ENCODE results near the gene METTL14.

Gene METTL14

DNA sequence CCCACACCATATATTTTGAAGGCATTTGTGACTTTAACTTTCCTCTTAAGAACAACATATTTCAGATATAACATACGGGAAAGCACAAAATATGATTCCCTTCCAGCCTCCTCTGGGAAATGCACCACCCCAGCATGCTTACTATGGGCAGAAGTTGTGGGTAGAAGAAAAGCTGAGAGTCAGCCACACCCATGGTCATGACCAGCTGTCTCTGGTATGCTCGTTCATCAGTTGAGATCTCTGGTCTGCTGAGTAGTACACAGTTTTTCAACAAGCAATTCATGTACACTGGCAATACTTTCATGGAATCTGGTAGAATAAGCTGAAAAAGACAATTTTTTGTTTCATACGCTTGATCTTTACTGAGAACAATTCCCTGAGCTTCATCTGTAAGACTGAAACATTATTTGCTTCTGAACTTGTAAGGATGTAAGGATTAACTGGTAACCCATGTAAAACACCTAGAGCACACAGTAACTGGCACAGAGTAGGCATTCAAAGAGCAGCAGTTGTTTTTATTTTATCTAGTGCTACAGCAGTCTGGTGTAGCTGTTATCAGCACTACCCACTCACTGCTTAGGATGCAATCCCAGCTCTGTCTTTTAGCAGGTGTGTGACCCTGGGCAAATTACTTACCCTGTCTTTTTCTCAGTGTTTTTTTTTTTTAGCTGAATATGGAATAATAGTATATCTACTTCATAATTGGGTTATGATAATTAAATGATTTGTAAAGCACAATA, 47.6 kb downstream of the METTL14 start:
- Histone ChIP-seq H2AFZ (ENCODE audit: low read length) (no peak overlapping the region), H3K27me3 (replicated peaks; ENCODE audit: insufficient read depth, low read length) (no peaks in the 10 kb centered on the region), H3K4me1 (ENCODE audit: low read length) (peaks cover 16% of the 10 kb centered on the region), H3F3A (ENCODE audit: insufficient read depth, low read length) (peaks cover 5% of the 10 kb centered on the region; the same call in 1 of the 2 replicates), H3K4me3 (ENCODE audit: low read length) (no peak overlapping the region), H3K36me3 (replicated peaks; ENCODE audit: insufficient read depth, low read length) (peaks cover 5% of the 10 kb centered on the region; the same call in 1 of the 2 replicates), H3K4me2 (ENCODE audit: low read depth, low read length) (no peak overlapping the region), H3K9me2 (replicated peaks; ENCODE audit: insufficient read depth, low read length) (no peaks in the 10 kb centered on the region), H3K9ac (ENCODE audit: low read length) (no peak overlapping the region), H3K79me2 (ENCODE audit: low read length) (no peaks in the 10 kb centered on the region), H3K27ac (ENCODE audit: low read length) (no peak overlapping the region), H3K9me3 (replicated peaks; ENCODE audit: insufficient read depth, low read length) (no peaks in the 10 kb centered on the region), H4K20me1 (ENCODE audit: insufficient read depth, low read length) (no peaks in the 10 kb centered on the region)
- DNase-seq: no peak
- TF ChIP-seq, protein P1, sequence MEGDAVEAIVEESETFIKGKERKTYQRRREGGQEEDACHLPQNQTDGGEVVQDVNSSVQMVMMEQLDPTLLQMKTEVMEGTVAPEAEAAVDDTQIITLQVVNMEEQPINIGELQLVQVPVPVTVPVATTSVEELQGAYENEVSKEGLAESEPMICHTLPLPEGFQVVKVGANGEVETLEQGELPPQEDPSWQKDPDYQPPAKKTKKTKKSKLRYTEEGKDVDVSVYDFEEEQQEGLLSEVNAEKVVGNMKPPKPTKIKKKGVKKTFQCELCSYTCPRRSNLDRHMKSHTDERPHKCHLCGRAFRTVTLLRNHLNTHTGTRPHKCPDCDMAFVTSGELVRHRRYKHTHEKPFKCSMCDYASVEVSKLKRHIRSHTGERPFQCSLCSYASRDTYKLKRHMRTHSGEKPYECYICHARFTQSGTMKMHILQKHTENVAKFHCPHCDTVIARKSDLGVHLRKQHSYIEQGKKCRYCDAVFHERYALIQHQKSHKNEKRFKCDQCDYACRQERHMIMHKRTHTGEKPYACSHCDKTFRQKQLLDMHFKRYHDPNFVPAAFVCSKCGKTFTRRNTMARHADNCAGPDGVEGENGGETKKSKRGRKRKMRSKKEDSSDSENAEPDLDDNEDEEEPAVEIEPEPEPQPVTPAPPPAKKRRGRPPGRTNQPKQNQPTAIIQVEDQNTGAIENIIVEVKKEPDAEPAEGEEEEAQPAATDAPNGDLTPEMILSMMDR (IDR thresholded peaks at IDR 0.05; ENCODE audit: low read length): no peak
- TF ChIP-seq EZH2 (optimal IDR thresholded peaks at IDR 0.05; ENCODE audit: low read depth, low read length): no peak
- TF ChIP-seq EZH2phosphoT487 (IDR thresholded peaks at IDR 0.05; ENCODE audit: low read length): no peak

DNA sequence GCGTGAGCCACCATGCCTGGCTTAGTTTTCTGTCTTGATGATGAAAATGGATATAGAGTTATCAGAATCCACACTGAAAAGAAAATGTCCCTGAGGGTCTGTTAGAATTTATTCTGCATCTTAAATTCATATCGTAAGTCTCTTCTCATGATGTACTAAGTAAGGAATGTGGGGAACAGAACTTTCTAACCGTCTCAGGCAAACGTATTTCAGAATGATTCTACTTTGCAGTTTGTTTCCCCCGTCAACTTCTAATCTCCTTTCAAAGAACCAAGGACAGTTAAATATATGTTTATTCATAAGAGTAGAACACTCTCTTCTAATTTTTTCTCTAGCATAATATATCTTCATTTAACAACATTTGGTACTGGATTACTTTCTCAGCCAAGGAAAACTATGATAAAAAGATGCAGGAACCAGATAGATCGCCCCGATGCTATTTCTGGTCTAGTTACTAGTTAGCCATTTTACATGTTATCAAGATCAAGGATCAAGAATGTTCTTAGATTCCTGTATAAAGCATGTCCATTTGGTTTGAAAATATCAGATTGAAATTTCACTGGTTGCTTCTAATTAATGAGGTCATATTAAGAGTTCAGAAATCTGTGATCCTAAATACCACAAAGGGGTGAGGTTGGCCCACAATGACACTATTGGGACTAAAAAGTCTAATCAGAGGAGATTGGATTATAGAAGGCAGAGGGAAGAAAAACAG, 49.5 kb downstream of the METTL14 start:
- Histone ChIP-seq H3F3A (ENCODE audit: insufficient read depth, low read length) (peaks cover 5% of the 10 kb centered on the region; the same call in 1 of the 2 replicates), H3K79me2 (ENCODE audit: low read length) (no peaks in the 10 kb centered on the region), H3K9me3 (replicated peaks; ENCODE audit: insufficient read depth, low read length) (no peaks in the 10 kb centered on the region), H3K27ac (ENCODE audit: low read length) (no peak overlapping the region), H3K9ac (ENCODE audit: low read length) (no peak overlapping the region), H2AFZ (ENCODE audit: low read length) (no peak overlapping the region), H3K36me3 (replicated peaks; ENCODE audit: insufficient read depth, low read length) (peaks cover 5% of the 10 kb centered on the region; the same call in 1 of the 2 replicates), H4K20me1 (ENCODE audit: insufficient read depth, low read length) (no peaks in the 10 kb centered on the region), H3K4me1 (ENCODE audit: low read length) (peaks cover 14% of the 10 kb centered on the region), H3K4me3 (ENCODE audit: low read length) (no peak overlapping the region), H3K9me2 (replicated peaks; ENCODE audit: insufficient read depth, low read length) (no peaks in the 10 kb centered on the region), H3K4me2 (ENCODE audit: low read depth, low read length) (no peak overlapping the region), H3K27me3 (replicated peaks; ENCODE audit: insufficient read depth, low read length) (no peaks in the 10 kb centered on the region)
- no peak for DNase-seq
- TF ChIP-seq EZH2phosphoT487 (IDR thresholded peaks at IDR 0.05; ENCODE audit: low read length) (no peak), EZH2 (optimal IDR thresholded peaks at IDR 0.05; ENCODE audit: low read depth, low read length) (no peak)
- TF ChIP-seq, protein P1 (IDR thresholded peaks at IDR 0.05; ENCODE audit: low read length): no peak

DNA sequence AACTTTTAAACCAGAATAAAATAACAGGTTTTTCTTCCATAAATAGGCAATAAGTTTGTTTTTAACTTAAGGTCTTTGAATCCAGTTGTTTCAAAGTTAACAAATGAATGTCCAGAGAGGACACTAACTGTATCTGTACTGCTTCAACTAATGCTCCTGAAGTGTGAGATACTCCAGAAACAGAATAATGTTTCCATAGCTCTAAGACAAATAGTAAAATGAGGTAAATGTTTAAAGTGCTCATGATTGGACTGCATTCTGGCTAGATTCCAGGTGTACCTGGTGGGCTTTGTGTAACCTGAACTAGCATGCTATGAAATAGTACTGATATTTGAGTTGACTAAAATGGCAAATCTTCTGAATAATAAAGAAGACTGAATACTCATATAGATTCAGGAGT, 51.7 kb downstream of the METTL14 start:
- Histone ChIP-seq H3K79me2 (ENCODE audit: low read length) (no peaks in the 10 kb centered on the region), H3K27ac (ENCODE audit: low read length) (no peak overlapping the region), H3K4me2 (ENCODE audit: low read depth, low read length) (no peak overlapping the region), H3K9ac (ENCODE audit: low read length) (no peak overlapping the region), H3K4me1 (ENCODE audit: low read length) (no peaks in the 10 kb centered on the region), H3K4me3 (ENCODE audit: low read length) (no peak overlapping the region), H3K9me3 (replicated peaks; ENCODE audit: insufficient read depth, low read length) (no peaks in the 10 kb centered on the region), H3K27me3 (replicated peaks; ENCODE audit: insufficient read depth, low read length) (no peaks in the 10 kb centered on the region), H3K9me2 (replicated peaks; ENCODE audit: insufficient read depth, low read length) (no peaks in the 10 kb centered on the region), H3K36me3 (replicated peaks; ENCODE audit: insufficient read depth, low read length) (peaks cover 11% of the 10 kb centered on the region), H3F3A (ENCODE audit: insufficient read depth, low read length) (no peaks in the 10 kb centered on the region), H2AFZ (ENCODE audit: low read length) (no peak overlapping the region), H4K20me1 (ENCODE audit: insufficient read depth, low read length) (no peaks in the 10 kb centered on the region)
- no peak for DNase-seq
- TF ChIP-seq, protein P1 (IDR thresholded peaks at IDR 0.05; ENCODE audit: low read length): no peak

All from MM.1S (cell line).